Measurements from ENCODE around the gene LRRC46.

GRCh38 chr17:47841488-47842291, 10.2 kb downstream of the LRRC46 start:
- TF ChIP-seq POLR2A (IDR thresholded peaks at IDR 0.05; ENCODE audit: low read depth, low read length) (no peak), POLR2AphosphoS5 (IDR thresholded peaks at IDR 0.05; ENCODE audit: low read depth, low read length) (no peak), TAF1 (IDR thresholded peaks at IDR 0.05; ENCODE audit: low read depth, low read length) (no peak), SPI1 (IDR thresholded peaks at IDR 0.05; ENCODE audit: low read depth, low read length) (no peak), POU2F2 (IDR thresholded peaks at IDR 0.05; ENCODE audit: low read depth, low read length) (no peak), PAX5 (IDR thresholded peaks at IDR 0.05; ENCODE audit: insufficient read depth, low read length, severe bottlenecking) (no peak)

Data from GM12891 (cell line).